HG03571 (cell line): Measurements from ENCODE around the gene DUSP15.
"Not testable (repeated sequence)": the region's sequence is repeated elsewhere in the genome, so short reads cannot be mapped to it uniquely, and the experiment has no call there.

Experiments
- ATAC-seq: cut with Tn5 transposase; IDR thresholded peaks from one replicate; pipeline ENCODE4 v1.9.1; 2021; ENCODE audit not compliant: unreplicated experiment

Gene DUSP15

DNA sequence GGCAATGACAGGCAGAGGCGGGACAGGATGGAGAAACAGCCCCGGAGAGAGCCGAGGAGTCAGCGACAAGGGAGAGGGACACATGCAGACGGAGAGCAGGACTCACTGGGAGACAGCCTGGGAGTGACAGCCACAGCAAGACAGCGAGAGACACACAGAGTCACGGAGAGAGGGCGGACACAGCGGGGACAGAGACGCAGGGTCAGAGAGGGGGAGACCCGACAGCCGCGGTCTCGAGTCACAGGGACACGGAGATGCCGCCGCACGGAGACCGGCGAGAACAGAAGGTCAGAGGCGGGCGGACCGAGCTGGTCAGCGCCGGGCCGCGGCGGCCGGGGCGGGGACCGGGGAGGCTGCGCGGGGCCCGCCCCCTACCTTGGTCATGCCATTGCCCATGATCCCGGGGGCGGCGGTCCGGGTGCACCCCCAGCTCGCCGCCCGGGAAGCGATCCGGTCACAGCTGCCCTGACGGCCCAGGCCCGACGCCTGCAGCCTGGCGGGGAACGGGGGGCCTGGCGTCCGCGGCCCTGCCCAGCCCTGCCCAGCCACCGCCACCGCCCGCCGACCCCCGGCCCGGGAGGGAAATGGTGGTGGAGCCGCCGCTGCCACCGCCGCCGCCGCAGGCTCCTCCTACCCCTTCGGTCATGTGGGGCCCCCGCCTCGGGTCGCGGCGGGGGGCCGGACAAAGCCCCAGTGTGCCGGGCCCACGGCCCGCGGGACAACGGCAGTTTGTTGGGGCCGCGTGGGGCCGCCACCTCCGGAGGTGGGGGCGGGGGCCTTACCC lies at the start of gene DUSP15, which contains the start of gene TTLL9:
DUSP15 (minus strand) TSS at position 586 of the 784 bp plus-strand sequence; CDS start at position 396, 190 bp downstream.
TTLL9 (plus strand) TSS at position 693 of the 784 bp plus-strand sequence. CDS start 493 bp downstream, outside the sequence.
- no peak for ATAC-seq

GRCh38 chr20:31919410-31920155 lies 49.3 kb upstream of the DUSP15 start:
- ATAC-seq, result no peak

GRCh38 chr20:31918466-31919105 lies 48.3 kb upstream of the DUSP15 start:
- no peak for ATAC-seq

GRCh38 chr20:31917962-31918412 lies 47.7 kb upstream of the DUSP15 start:
- ATAC-seq, result not testable (repeated sequence)

GRCh38 chr20:31916708-31917107 lies 46.4 kb upstream of the DUSP15 start:
- ATAC-seq, result no peak

- ATAC-seq, result no peak
Measured at GRCh38 chr20:31915491-31916280, 45.4 kb upstream of the DUSP15 start.

GRCh38 chr20:31914170-31914569 lies 43.8 kb upstream of the DUSP15 start:
- ATAC-seq, result no peak

DNA sequence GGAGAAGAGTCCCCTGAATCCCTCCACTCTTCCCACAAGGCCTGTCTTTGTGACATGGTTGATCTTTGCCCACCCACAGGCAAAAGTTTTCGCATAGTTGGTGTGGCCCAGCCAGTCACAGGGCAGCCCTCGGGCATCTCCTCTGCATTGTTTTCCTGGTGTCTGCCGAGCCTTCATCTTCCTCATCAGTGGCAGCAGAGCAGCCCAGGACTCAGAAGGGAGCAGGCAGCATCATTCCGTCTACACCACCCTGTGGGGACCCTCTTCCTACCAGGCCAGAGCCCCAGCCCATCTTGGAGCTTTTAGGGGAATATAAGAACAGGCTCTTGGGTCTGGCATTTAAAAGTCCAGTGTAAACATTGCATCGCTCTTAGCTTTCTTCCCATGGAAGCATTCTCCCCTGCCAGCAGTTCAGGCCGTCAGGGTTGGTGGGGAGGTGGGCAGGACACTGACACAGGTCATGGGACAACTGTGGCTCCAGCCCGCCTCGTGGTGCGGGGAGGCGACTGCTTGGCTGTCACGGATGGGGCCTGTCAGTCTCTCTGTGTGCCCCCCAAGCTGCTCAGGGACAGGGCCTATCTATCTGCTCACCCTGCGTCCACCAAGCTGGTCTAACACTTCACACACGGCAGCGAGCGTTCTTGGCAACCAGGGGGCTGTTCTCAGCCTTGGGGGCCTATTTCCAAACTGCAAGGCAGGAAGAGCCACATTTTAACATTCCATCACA lies 43.3 kb upstream of the DUSP15 start:
- ATAC-seq, result no peak

- ATAC-seq, result no peak
Measured at GRCh38 chr20:31910071-31910803, 39.9 kb upstream of the DUSP15 start.

- ATAC-seq, result no peak
Measured at GRCh38 chr20:31909253-31910070, 39.1 kb upstream of the DUSP15 start.

GRCh38 chr20:31908424-31908823 lies 38.1 kb upstream of the DUSP15 start:
- ATAC-seq, result no peak

DNA sequence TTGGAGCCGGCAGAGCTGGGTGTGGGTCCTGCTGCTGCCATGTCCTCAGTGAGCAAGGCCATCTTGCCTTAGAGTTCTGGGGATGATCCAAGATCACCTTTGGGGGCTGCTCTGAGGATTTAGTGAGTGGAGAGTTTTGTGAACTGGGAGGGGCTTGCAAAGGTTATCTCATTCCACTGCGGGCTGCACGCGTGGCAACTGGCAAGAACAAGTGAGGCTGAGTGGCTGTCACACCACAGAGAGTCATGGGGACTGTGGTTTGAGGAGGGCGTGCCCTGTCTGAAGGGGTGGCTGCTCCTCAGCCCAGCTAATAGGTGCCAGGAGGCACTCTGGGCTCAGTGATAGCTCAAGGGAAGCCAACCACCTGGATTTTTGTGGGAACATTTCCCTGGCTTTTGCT lies 37.7 kb upstream of the DUSP15 start:
- no peak for ATAC-seq

GRCh38 chr20:31907046-31907445 lies 36.7 kb upstream of the DUSP15 start:
- ATAC-seq, result no peak

GRCh38 chr20:31906001-31906400 lies 35.7 kb upstream of the DUSP15 start:
- no peak for ATAC-seq

DNA sequence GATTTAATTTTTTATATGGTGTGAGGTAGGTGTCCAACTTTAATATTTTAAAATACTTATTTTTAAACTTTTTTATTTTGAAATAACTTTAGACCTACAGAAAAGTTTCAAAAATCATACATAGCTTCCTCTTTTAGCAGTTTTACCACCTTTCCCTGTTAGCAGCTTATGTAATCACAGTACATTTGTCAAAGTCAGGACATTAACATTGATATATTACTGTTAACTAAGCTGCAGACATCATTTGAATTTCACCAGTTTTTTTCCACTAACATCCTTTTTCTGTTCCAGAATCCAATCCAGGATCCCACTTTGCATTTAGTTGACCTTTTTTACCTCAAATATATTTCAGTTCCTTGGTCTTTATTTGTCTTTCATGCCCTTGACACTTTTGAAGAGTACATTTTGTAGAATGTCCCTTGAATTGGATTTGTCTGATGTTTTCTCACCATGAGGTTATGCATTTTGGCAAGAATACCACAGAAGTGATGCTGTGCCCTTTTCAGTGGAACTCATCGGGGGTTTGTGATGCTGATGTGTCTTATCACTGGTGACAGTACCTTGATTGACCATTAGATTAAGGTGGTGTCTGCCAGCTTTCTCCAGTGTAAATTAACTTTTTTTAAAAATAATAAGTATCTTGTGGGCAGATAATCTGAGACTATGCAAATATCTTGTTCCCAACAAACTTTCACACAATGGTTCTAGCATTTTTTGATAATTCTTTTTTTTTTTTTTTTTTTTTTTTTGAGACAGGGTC lies 33.5 kb upstream of the DUSP15 start:
- no peak for ATAC-seq

DNA sequence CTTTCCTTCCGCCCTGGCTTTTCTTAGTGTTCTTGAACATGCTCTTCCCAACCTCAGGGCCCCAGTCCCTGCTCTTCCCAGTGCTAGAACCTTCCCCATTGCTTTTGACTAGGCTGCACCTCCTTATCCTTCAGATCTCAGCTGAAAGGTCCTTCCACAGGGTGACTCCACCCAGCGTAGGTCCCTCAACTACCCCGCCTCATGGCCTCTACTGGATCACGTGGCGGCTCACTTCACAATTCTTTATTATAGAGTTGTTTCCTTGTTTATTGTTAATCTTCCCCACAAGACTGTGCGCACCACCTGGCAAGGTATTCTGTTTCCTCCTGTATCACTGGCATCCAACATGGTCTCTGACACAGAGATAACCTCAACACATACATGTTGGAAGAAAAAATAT lies 31.3 kb upstream of the DUSP15 start:
- no peak for ATAC-seq

- ATAC-seq, result no peak
Measured at GRCh38 chr20:31897541-31897940, 27.2 kb upstream of the DUSP15 start.

DNA sequence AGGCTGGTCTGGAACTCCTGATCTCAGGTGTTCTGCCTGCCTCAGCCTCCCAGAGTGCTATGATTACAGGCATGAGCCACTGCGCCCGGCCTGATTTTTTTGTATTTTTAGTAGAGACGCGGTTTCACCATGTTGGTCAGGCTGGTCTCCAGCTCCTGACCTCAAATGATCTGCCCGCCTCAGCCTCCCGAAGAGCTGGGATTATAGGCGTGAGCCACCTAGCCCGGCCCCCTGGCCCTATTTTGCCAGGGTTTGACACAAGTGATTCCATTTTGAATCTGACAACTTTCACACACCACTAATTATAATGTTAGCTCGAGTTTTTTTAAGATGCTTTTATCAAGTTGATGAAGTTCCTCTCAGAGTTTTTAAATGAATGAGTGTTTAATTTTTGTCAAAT lies 25.7 kb upstream of the DUSP15 start:
- no peak for ATAC-seq
